Esophagus squamous epithelium (tissue), 4 donors: ENCODE measurements around the gene FREM1.

Experiments
- POLR2A ChIP-seq, 4 donors: fragments of 450-650 bp; IDR thresholded peaks; one replicate each; pipeline ENCODE4 v1.6.1; 2017; ENCODE audit warnings: antibody characterized with exemption in 4 of 4, mild to moderate bottlenecking in 4 of 4, moderate library complexity in 3 of 4
- TF ChIP-seq, protein P1 (sequence below), 6 experiments: fragments of 450-650 bp in 4 of 6; fragments of 200-600 bp in 2 of 6; sonication (generic) in 2 of 6; IDR thresholded peaks; one replicate each; pipeline ENCODE4 v1.5.1; 2016 to 2019; ENCODE audit warnings: antibody characterized with exemption in 6 of 6, mild to moderate bottlenecking in 4 of 6, moderate library complexity in 4 of 6

DNA sequence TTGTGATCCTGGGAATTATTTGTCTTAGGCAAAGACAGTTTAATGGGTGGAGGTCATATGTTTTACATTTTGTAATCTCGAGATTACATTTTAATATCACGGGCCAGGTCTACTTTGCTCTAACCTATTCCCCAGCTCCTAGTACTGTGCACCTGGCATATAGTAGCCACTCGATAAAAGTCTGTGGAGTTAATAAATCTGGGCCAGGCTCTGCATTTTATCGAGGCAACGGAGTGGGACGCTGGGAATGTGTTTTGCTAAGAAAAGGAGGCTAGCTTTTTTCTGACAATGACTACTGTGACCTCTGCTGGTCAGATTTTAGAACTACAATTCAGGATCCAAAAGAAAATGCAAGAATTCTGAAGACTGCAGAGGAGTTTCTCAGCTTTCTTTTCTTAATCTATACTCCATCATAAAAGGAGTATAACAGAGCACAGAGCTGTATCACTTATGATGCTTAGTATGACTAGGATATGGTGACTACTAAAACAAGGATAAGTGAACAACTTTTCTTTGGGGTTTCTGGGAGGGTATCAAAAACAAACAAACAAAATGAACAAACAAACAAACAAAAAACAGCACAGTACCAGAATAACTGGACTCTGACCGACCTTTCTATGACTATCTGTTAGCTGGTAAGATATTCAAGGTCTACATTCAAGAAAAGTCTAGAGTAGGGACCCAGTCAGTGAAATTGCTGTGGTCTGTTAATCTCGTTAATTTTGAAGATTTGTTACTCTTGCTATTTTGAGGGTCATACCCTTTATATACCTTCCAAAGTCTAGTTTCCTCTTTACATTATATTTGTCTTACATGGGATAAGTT is 141.6 kb downstream of the FREM1 start:
- no peak for TF ChIP-seq POLR2A (IDR thresholded peaks at IDR 0.05)
- TF ChIP-seq, protein P1, sequence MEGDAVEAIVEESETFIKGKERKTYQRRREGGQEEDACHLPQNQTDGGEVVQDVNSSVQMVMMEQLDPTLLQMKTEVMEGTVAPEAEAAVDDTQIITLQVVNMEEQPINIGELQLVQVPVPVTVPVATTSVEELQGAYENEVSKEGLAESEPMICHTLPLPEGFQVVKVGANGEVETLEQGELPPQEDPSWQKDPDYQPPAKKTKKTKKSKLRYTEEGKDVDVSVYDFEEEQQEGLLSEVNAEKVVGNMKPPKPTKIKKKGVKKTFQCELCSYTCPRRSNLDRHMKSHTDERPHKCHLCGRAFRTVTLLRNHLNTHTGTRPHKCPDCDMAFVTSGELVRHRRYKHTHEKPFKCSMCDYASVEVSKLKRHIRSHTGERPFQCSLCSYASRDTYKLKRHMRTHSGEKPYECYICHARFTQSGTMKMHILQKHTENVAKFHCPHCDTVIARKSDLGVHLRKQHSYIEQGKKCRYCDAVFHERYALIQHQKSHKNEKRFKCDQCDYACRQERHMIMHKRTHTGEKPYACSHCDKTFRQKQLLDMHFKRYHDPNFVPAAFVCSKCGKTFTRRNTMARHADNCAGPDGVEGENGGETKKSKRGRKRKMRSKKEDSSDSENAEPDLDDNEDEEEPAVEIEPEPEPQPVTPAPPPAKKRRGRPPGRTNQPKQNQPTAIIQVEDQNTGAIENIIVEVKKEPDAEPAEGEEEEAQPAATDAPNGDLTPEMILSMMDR (IDR thresholded peaks at IDR 0.05) = peak; percentile 55 to 77 (median 66)
